H9 (cell line): ENCODE measurements around the gene PGLYRP4. TPM values are rescaled to one million over a fixed set of nuclear protein-coding genes. Genes with fewer than 3 reads are reported as not detected.

Experiments
- DNase-seq: peaks from one replicate; pipeline ENCODE4 v3.0.0-alpha.2; 2017
- H2AFZ ChIP-seq: one replicate; pipeline ENCODE4 v1.6.1; 2013; ENCODE audit warnings: mild to moderate bottlenecking, low read length, control low read depth, moderate library complexity
- H2AK5ac ChIP-seq: 2 replicates; pipeline ENCODE4 v1.6.1; 2013; ENCODE audit warnings: low read length, control low read depth, mixed read lengths; ENCODE audit not compliant: insufficient read length
- H2BK120ac ChIP-seq: one replicate; pipeline ENCODE4 v1.6.1; 2013; ENCODE audit warnings: low read depth, mild to moderate bottlenecking, low read length, control low read depth, inconsistent platforms; ENCODE audit not compliant: poor library complexity, severe bottlenecking
- H2BK12ac ChIP-seq: 2 replicates; pipeline ENCODE4 v1.6.1; 2013; ENCODE audit warnings: low read length, control low read depth, mixed read lengths, low read depth; ENCODE audit not compliant: insufficient read length
- H2BK15ac ChIP-seq: 2 replicates; pipeline ENCODE4 v1.6.1; 2013; ENCODE audit warnings: low read depth, low read length, control low read depth
- H2BK20ac ChIP-seq: one replicate; pipeline ENCODE4 v1.6.1; 2013; ENCODE audit warnings: low read depth, mild to moderate bottlenecking, low read length, control low read depth, inconsistent platforms; ENCODE audit not compliant: poor library complexity, severe bottlenecking
- H2BK5ac ChIP-seq: 2 replicates; pipeline ENCODE4 v1.6.1; 2013; ENCODE audit warnings: low read length, control low read depth, mixed read lengths; ENCODE audit not compliant: insufficient read length
- H3K14ac ChIP-seq: 2 replicates; pipeline ENCODE4 v1.6.1; 2013; ENCODE audit warnings: low read length, control low read depth; ENCODE audit not compliant: insufficient read depth
- H3K18ac ChIP-seq: 2 replicates; pipeline ENCODE4 v1.6.1; 2013; ENCODE audit warnings: low read depth, mild to moderate bottlenecking, mixed read lengths, low read length, control low read depth; ENCODE audit not compliant: insufficient read length
- H3K23ac ChIP-seq: 2 replicates; pipeline ENCODE4 v1.6.1; 2013; ENCODE audit warnings: low read length, control low read depth, mixed read lengths, low read depth; ENCODE audit not compliant: insufficient read length
- H3K23me2 ChIP-seq: 2 replicates; pipeline ENCODE4 v1.6.1; 2013; ENCODE audit warnings: low read depth, mild to moderate bottlenecking, mixed read lengths, low read length, control low read depth; ENCODE audit not compliant: insufficient read length, poor library complexity, severe bottlenecking
- H3K27ac ChIP-seq: 2 replicates; pipeline ENCODE4 v1.5.1; 2013; ENCODE audit warnings: low read length, control low read depth, mixed read lengths, low read depth; ENCODE audit not compliant: insufficient read length
- H3K27me3 ChIP-seq: 2 replicates; pipeline ENCODE4 v1.6.1; 2013; ENCODE audit warnings: low read length, control low read depth, inconsistent platforms; ENCODE audit not compliant: insufficient read depth
- H3K4ac ChIP-seq: 2 replicates; pipeline ENCODE4 v1.6.1; 2013; ENCODE audit warnings: low read depth, mild to moderate bottlenecking, control low read depth, inconsistent platforms, low read length, moderate library complexity
- H3K4me1 ChIP-seq: 2 replicates; pipeline ENCODE4 v1.6.1; 2013; ENCODE audit warnings: low read length, control low read depth, inconsistent platforms; ENCODE audit not compliant: insufficient read depth
- H3K4me2 ChIP-seq: 2 replicates; pipeline ENCODE4 v1.6.1; 2013; ENCODE audit warnings: low read length, control low read depth, mixed read lengths; ENCODE audit not compliant: insufficient read length, insufficient read depth
- H3K56ac ChIP-seq: 2 replicates; pipeline ENCODE4 v1.6.1; 2013; ENCODE audit warnings: low read depth, mild to moderate bottlenecking, mixed read lengths, low read length, control low read depth; ENCODE audit not compliant: insufficient read length
- H3K79me1 ChIP-seq: 2 replicates; pipeline ENCODE4 v1.6.1; 2013; ENCODE audit warnings: low read depth, mild to moderate bottlenecking, moderate library complexity, low read length, control low read depth, inconsistent platforms; ENCODE audit not compliant: insufficient read depth, poor library complexity, severe bottlenecking
- H3K79me2 ChIP-seq: 2 replicates; pipeline ENCODE4 v1.6.1; 2013; ENCODE audit warnings: low read length, control low read depth, inconsistent platforms; ENCODE audit not compliant: insufficient read depth
- H3K9ac ChIP-seq: 2 replicates; pipeline ENCODE4 v1.6.1; 2013; ENCODE audit warnings: low read length, control low read depth, mixed read lengths; ENCODE audit not compliant: insufficient read length; ENCODE audit errors: extremely low read depth
- H3K9me3 ChIP-seq: one replicate; pipeline ENCODE4 v1.6.1; 2013; ENCODE audit warnings: low read depth, low read length, inconsistent platforms; ENCODE audit not compliant: control insufficient read depth
- H3T11ph ChIP-seq: one replicate; pipeline ENCODE4 v1.6.1; 2013; ENCODE audit warnings: mild to moderate bottlenecking, low read length, control low read depth, inconsistent platforms
- H4K20me1 ChIP-seq: one replicate; pipeline ENCODE4 v1.6.1; 2013; ENCODE audit not compliant: control insufficient read depth, insufficient read length, insufficient read depth
- H4K5ac ChIP-seq: 2 replicates; pipeline ENCODE4 v1.6.1; 2013; ENCODE audit warnings: low read depth, mild to moderate bottlenecking, mixed read lengths, low read length, control low read depth; ENCODE audit not compliant: insufficient read length
- H4K8ac ChIP-seq: replicated peaks from 2 replicates; pipeline ENCODE4 v1.6.1; 2013; ENCODE audit warnings: low read length, control low read depth, mixed read lengths, low read depth; ENCODE audit not compliant: insufficient read length
- H4K91ac ChIP-seq: 2 replicates; pipeline ENCODE4 v1.6.1; 2013; ENCODE audit warnings: low read depth, mild to moderate bottlenecking, moderate library complexity, mixed read lengths, low read length, control low read depth; ENCODE audit not compliant: insufficient read length
- H3K27ac Mint-ChIP-seq, 3 experiments: 2 replicates in 2 of 3; 3 replicates in 1 of 3; pipeline ENCODE4 v1.8.0; 2020 to 2021; ENCODE audit warnings: mixed read lengths in 3 of 3, mild to moderate bottlenecking in 1 of 3, moderate library complexity in 1 of 3
- H3K27me3 Mint-ChIP-seq: 2 replicates; pipeline ENCODE4 v1.8.0; 2021; ENCODE audit warnings: low read depth, mild to moderate bottlenecking, moderate library complexity, mixed read lengths
- H3K36me3 Mint-ChIP-seq, 3 experiments: 2 replicates in 2 of 3; 3 replicates in 1 of 3; pipeline ENCODE4 v1.8.0; 2020 to 2021; ENCODE audit warnings: low read depth in 3 of 3, mixed read lengths in 3 of 3; ENCODE audit not compliant: insufficient read depth in 1 of 3
- H3K4me1 Mint-ChIP-seq, 2 experiments: 2 replicates each; pipeline ENCODE4 v1.8.0; 2020; ENCODE audit warnings: mixed read lengths in 2 of 2
- H3K4me3 Mint-ChIP-seq, 2 experiments: 2 replicates in 1 of 2; 3 replicates in 1 of 2; pipeline ENCODE4 v1.8.0; 2020 to 2021; ENCODE audit warnings: mild to moderate bottlenecking in 2 of 2, mixed read lengths in 2 of 2, moderate library complexity in 1 of 2
- H3K9me3 Mint-ChIP-seq, 2 experiments: 2 replicates in 1 of 2; 3 replicates in 1 of 2; pipeline ENCODE4 v1.8.0; 2020; ENCODE audit warnings: mild to moderate bottlenecking in 2 of 2, mixed read lengths in 2 of 2, moderate library complexity in 1 of 2
- CTCF ChIP-seq: fragments of 200-600 bp; sonication (generic); conservative IDR thresholded peaks from 3 replicates; pipeline ENCODE4 v1.8.0; 2021; ENCODE audit warnings: antibody characterized with exemption, mild to moderate bottlenecking
- WGBS: extraction: QIAGEN DNeasy Blood & Tissue Kit; methylation state at CpG from one replicate; pipeline ENCODE4 v1.1.7; 2013; ENCODE audit warnings: missing lambda C conversion rate, low lambda C conversion rate, mixed read lengths; ENCODE audit not compliant: insufficient read length; ENCODE audit errors: extremely low coverage; 5-methylcytosine and 5-hydroxymethylcytosine counted together
- total RNA-seq: library from RNA; stranded (reverse); gene quantifications from 2 replicates; pipeline ENCODE4 v1.2.1, GENCODE V29; 2021

The PGLYRP4 gene
- total RNA-seq, 1 experiment from 2014 or later = not detected

GRCh38 chr1:153343040-153343681 lies 5.5 kb downstream of the PGLYRP4 start:
- Histone ChIP-seq H3K9ac (no peak overlapping the region), H2BK12ac (no peak overlapping the region), H4K91ac (no peak overlapping the region), H2BK120ac (no peak overlapping the region), H3K79me2 (no peaks in the 10 kb centered on the region), H2BK20ac (no peak overlapping the region), H3K18ac (no peak overlapping the region), H3K4me1 (no peaks in the 10 kb centered on the region), H3K14ac (no peak overlapping the region), H2BK5ac (no peak overlapping the region), H3K27me3 (no peaks in the 10 kb centered on the region), H3K23me2 (no peaks in the 10 kb centered on the region), H3K4me2 (no peak overlapping the region), H3K23ac (no peak overlapping the region), H3K27ac (no peak overlapping the region), H4K20me1 (no peaks in the 10 kb centered on the region), H4K8ac (no peak overlapping the region), H3K4ac (no peak overlapping the region), H3K56ac (no peak overlapping the region), H3T11ph (no peak overlapping the region), H2AK5ac (no peak overlapping the region), H3K79me1 (no peaks in the 10 kb centered on the region), H3K9me3 (no peaks in the 10 kb centered on the region), H4K5ac (no peak overlapping the region), H2AFZ (no peak overlapping the region), H2BK15ac (no peak overlapping the region)
- no peak for DNase-seq
- Mint-ChIP-seq H3K4me1 (peaks cover 0 to 5% of the 10 kb centered on the region in 2 experiments; a peak in 2 of 4 replicates), H3K27me3 (peaks cover 19% of the 10 kb centered on the region), H3K27ac (no peak overlapping the region), H3K36me3 (no peaks in the 10 kb centered on the region), H3K4me3 (no peak overlapping the region), H3K9me3 (no peaks in the 10 kb centered on the region)
- WGBS = no CpG with 5 or more reads among the region's 5 CpGs
- no peak for TF ChIP-seq CTCF
